K562 (cell line): ENCODE data around the gene RDH14.

Source experiments
- CHD2 ChIP-seq: IDR thresholded peaks from 2 replicates; pipeline ENCODE4 v1.6.1; 2011; ENCODE audit warnings: low read depth, low read length
- FOXJ3 ChIP-seq: sonication (generic); formaldehyde crosslinking; IDR thresholded peaks from 2 replicates; pipeline ENCODE4 v1.4.0; 2020; ENCODE audit warnings: mild to moderate bottlenecking, missing genetic modification reagents
- GABPA ChIP-seq: fragments of 200-800 bp; sonication (Bioruptor generic); conservative IDR thresholded peaks from 2 replicates; pipeline ENCODE4 v1.6.1; 2016; ENCODE audit warnings: low read depth, missing genetic modification characterization, missing compliant biosample characterization
- NFXL1 ChIP-seq: fragments of 450-650 bp; formaldehyde crosslinking; IDR thresholded peaks from 2 replicates; pipeline ENCODE4 v1.4.0; 2021; ENCODE audit warnings: mild to moderate bottlenecking
- ZEB2 ChIP-seq: fragments of 450-650 bp; IDR thresholded peaks from 2 replicates; pipeline ENCODE4 v1.6.1; 2016
- TF ChIP-seq, protein P1 (sequence below): sonication (generic); formaldehyde crosslinking; IDR thresholded peaks from 2 replicates; pipeline ENCODE4 v1.9.0; 2022; ENCODE audit warnings: mild to moderate bottlenecking, missing genetic modification reagents
- TF ChIP-seq, protein P2 (sequence below), 3 experiments: IDR thresholded peaks in 2 of 3; conservative IDR thresholded peaks in 1 of 3; 2 replicates each; pipeline ENCODE4 v1.5.1; 2011 to 2012; ENCODE audit warnings: low read length in 3 of 3, mild to moderate bottlenecking in 3 of 3, control low read depth in 2 of 3, improper control_type of control experiment in 1 of 3, inconsistent platforms in 1 of 3, low read depth in 1 of 3, mixed read lengths in 1 of 3, moderate library complexity in 1 of 3; ENCODE audit not compliant: insufficient read depth in 2 of 3

DNA sequence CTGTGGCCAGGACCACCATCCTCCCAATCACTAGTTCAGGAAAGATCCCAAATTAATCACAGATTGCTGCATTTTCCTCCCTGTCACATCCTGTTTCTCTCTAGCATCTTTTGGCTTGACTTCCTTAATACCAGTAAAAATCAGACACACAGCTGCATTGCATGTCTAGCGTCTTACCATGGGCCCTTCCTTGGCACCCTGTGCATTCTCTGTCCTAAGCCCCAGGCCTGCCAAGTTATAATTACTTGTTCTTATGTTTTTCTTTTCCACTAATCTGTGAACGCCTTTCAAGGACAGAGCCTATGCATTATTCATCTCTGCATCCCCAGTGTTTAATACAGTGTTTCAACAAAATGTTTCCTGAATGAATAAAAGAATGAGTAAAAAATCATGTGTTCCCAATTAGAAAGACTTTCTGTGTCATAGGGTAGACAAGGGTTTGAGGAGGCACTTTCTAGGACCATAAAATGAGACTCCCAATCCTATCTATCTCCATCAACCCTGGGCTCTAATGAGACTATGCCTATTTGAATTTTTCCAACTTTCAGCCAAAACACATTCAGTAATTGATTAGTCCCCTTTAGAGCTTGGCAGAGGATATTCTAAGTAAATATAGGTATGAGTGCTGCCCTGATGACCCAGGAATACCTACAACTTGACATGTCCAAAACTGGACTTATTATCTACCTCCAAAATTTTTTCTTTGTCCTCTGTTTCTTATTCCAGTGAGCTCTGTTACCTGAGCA, 39.2 kb upstream of the RDH14 start:
- no peak for TF ChIP-seq FOXJ3
- no peak for TF ChIP-seq ZEB2
- TF ChIP-seq GABPA (tag): no peak
- TF ChIP-seq, protein P1, sequence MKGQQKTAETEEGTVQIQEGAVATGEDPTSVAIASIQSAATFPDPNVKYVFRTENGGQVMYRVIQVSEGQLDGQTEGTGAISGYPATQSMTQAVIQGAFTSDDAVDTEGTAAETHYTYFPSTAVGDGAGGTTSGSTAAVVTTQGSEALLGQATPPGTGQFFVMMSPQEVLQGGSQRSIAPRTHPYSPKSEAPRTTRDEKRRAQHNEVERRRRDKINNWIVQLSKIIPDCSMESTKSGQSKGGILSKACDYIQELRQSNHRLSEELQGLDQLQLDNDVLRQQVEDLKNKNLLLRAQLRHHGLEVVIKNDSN (CRISPR knock-in tag): no peak
- TF ChIP-seq, protein P2, sequence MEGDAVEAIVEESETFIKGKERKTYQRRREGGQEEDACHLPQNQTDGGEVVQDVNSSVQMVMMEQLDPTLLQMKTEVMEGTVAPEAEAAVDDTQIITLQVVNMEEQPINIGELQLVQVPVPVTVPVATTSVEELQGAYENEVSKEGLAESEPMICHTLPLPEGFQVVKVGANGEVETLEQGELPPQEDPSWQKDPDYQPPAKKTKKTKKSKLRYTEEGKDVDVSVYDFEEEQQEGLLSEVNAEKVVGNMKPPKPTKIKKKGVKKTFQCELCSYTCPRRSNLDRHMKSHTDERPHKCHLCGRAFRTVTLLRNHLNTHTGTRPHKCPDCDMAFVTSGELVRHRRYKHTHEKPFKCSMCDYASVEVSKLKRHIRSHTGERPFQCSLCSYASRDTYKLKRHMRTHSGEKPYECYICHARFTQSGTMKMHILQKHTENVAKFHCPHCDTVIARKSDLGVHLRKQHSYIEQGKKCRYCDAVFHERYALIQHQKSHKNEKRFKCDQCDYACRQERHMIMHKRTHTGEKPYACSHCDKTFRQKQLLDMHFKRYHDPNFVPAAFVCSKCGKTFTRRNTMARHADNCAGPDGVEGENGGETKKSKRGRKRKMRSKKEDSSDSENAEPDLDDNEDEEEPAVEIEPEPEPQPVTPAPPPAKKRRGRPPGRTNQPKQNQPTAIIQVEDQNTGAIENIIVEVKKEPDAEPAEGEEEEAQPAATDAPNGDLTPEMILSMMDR (IDR thresholded peaks at IDR 0.05 in 2 of 3, conservative IDR thresholded peaks at IDR 0.05 in 1 of 3; ENCODE audit: insufficient read depth in 2 of 3, low read depth in 1 of 3, low read length in 3 of 3): no peak
- TF ChIP-seq NFXL1 (CRISPR knock-in tag): no peak
- no peak for TF ChIP-seq CHD2
